Body of pancreas (tissue), 4 donors: ENCODE data around the gene CCL2. TPM values are rescaled to one million over a fixed set of nuclear protein-coding genes. Genes with fewer than 3 reads are reported as not detected.

Source experiments
- ATAC-seq: fragments of 150-250 bp; one replicate; pipeline ENCODE4 v1.9.1; 2016
- DNase-seq, 4 donors: peaks; one replicate each; pipeline ENCODE4 v3.0.0-alpha.2; 2019
- H3K27ac ChIP-seq, 4 donors: fragments of 200-600 bp; sonication (generic); 1 replicate in 3 of 4; 2 replicates in 1 of 4; pipeline versions ENCODE4 v1.5.1 to v1.6.1; 2016 to 2019; ENCODE audit warnings: mild to moderate bottlenecking in 1 of 4, mixed read lengths in 1 of 4, moderate library complexity in 1 of 4
- H3K27me3 ChIP-seq, 2 donors: fragments of 200-600 bp; sonication (generic); one replicate each; pipeline ENCODE4 v1.6.0; 2016; ENCODE audit warnings: mild to moderate bottlenecking in 1 of 2
- H3K36me3 ChIP-seq, 2 donors: fragments of 200-600 bp; sonication (generic); replicated peaks in 1 of 2; 2 replicates each; pipeline ENCODE4 v1.5.1; 2016; ENCODE audit warnings: low read depth in 2 of 2; ENCODE audit not compliant: insufficient read depth in 1 of 2
- H3K4me1 ChIP-seq: fragments of 200-600 bp; sonication (generic); one replicate; pipeline ENCODE4 v1.6.0; 2016
- H3K4me3 ChIP-seq, 2 donors: fragments of 200-600 bp; sonication (generic); 1 replicate in 1 of 2; 2 replicates in 1 of 2; pipeline ENCODE4 v1.5.1; 2016 to 2019
- H3K9me3 ChIP-seq, 3 donors: fragments of 200-600 bp; sonication (generic); 1 replicate in 2 of 3; 2 replicates in 1 of 3; pipeline ENCODE4 v1.5.1; 2016
- CTCF ChIP-seq, 7 experiments: fragments of 450-650 bp in 4 of 7; fragments of 200-600 bp in 3 of 7; sonication (generic) in 3 of 7; IDR thresholded peaks; one replicate each; pipeline ENCODE4 v1.5.1; 2016 to 2019; ENCODE audit warnings: antibody characterized with exemption in 7 of 7
- POLR2A ChIP-seq, 3 donors: fragments of 450-650 bp; IDR thresholded peaks; one replicate each; pipeline ENCODE4 v1.6.1; 2016; ENCODE audit warnings: antibody characterized with exemption in 3 of 3, mild to moderate bottlenecking in 2 of 3
- WGBS, 2 donors: methylation state at CpG; one replicate each; pipeline ENCODE4 v1.1.5; 2017; 5-methylcytosine and 5-hydroxymethylcytosine counted together
- intact Hi-C: fragments of 100-400 bp; cut with DNase I; formaldehyde crosslinking; loops from one replicate; pipeline ENCODE4 v1.15.1; 2023
- total RNA-seq, 2 donors: library from RNA; depleted of rRNA; stranded (reverse); fragments of >200 nt; gene quantifications; one replicate each; pipeline ENCODE4 v1.1.0, GENCODE V29; 2016

Gene CCL2
- total RNA-seq, 2 donors from 2014 or later, result 34.0 to 49.8 TPM

DNA sequence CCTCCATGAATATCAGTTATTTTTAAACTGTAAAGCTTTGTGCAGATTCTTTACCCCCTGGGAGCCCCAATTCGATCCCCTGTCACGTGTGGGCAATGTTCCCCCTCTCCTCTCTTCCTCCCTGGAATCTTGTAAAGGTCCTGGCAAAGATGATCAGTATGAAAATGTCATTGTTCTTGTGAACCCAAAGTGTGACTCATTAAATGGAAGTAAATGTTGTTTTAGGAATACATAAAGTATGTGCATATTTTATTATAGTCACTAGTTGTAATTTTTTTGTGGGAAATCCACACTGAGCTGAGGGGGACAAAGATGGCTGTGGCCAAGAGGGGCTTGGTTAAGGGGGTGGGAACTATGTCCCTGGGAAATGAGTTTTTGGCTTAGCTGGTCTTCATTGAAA is 32.8 kb downstream of the CCL2 start:
- no peak overlapping the region for H3K4me3 ChIP-seq
- no peaks in the 10 kb centered on the region for H3K9me3 ChIP-seq
- H3K4me1 ChIP-seq, result no peaks in the 10 kb centered on the region
- TF ChIP-seq POLR2A (IDR thresholded peaks at IDR 0.05), result no peak
- TF ChIP-seq CTCF (IDR thresholded peaks at IDR 0.05), result no peak
- intact Hi-C loops, result no loop called here
- H3K27me3 ChIP-seq, result no peaks in the 10 kb centered on the region
- DNase-seq (no peak), ATAC-seq (no peak)
- H3K36me3 ChIP-seq, result no peaks in the 10 kb centered on the region
- no peak overlapping the region for H3K27ac ChIP-seq
- WGBS, 2 donors, result 33 to 36% methylated on average over 2 of the region's 2 CpGs

GRCh38 chr17:34290586-34290985 is 35.5 kb downstream of the CCL2 start:
- Histone ChIP-seq H3K9me3 (no peaks in the 10 kb centered on the region), H3K4me3 (no peak overlapping the region), H3K27ac (no peak overlapping the region), H3K27me3 (no peaks in the 10 kb centered on the region), H3K4me1 (no peaks in the 10 kb centered on the region), H3K36me3 (no peaks in the 10 kb centered on the region)
- WGBS, 2 donors, result 62 to 64% methylated on average over 4 of the region's 4 CpGs
- TF ChIP-seq POLR2A (IDR thresholded peaks at IDR 0.05), result no peak
- TF ChIP-seq CTCF (IDR thresholded peaks at IDR 0.05), result no peak
- no peak for ATAC-seq
- DNase-seq, result no peak
- intact Hi-C loops, result no loop called here

DNA sequence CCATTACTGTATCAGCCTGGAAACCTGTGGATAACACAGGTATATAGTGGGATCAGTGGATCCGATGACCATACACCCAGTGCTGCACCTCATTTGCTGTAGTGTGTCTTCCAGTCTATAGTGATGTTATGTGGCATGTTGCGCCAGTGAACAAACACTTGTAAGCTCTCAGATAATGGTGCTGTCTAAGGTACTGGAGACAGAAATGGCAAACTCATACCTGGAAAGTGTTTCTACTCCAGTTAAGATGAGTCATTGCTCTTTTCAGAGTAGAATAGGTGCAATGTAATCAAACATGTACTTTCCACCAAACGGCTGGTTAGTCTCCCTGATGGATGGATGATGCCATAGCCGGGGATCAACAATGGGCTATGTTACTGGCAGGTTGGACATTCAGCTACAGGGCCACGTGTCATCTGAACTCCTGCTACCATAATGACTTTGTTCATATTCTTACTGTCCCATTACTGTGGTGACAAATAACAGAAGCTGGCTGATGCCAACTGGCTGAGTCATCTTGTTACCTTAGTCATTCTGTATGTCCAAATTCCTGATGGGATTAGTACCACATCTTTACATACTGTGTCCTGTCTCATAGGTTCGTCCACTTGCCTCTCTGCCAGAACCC is 36.8 kb downstream of the CCL2 start:
- Histone ChIP-seq H3K27ac (no peak overlapping the region), H3K4me1 (no peaks in the 10 kb centered on the region), H3K4me3 (no peak overlapping the region), H3K27me3 (no peaks in the 10 kb centered on the region), H3K9me3 (no peaks in the 10 kb centered on the region), H3K36me3 (no peaks in the 10 kb centered on the region)
- TF ChIP-seq POLR2A (IDR thresholded peaks at IDR 0.05) (no peak), CTCF (IDR thresholded peaks at IDR 0.05) (no peak)
- WGBS, 2 donors, result 69 to 75% methylated on average over 6 of the region's 6 CpGs
- ATAC-seq (no peak), DNase-seq (no peak)
- intact Hi-C loops, result no loop called here

DNA sequence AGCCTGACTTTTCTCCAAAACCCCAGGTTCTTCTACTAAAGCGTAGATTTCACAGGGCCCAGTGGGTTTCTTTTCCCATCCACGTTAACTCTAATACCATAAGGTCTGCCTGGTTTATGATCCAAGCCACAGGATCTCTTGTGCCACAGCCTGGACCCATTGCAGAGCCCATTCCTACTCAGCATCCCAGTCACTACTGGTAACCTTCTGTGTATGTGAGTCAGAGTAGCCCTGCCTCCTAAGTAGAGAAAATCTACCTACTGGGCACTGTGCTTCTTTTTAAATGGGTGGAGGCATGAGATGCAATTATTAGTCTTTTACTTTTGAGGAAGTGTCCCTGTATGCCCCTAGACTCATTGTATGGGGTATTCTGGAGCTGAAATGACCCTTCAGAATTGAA is 43.9 kb downstream of the CCL2 start:
- no peak for TF ChIP-seq POLR2A (IDR thresholded peaks at IDR 0.05)
- no peak for TF ChIP-seq CTCF (IDR thresholded peaks at IDR 0.05)
- H3K27ac ChIP-seq, result no peak overlapping the region
- 81% methylated on average over 2 of the region's 2 CpGs for WGBS, 2 donors

DNA sequence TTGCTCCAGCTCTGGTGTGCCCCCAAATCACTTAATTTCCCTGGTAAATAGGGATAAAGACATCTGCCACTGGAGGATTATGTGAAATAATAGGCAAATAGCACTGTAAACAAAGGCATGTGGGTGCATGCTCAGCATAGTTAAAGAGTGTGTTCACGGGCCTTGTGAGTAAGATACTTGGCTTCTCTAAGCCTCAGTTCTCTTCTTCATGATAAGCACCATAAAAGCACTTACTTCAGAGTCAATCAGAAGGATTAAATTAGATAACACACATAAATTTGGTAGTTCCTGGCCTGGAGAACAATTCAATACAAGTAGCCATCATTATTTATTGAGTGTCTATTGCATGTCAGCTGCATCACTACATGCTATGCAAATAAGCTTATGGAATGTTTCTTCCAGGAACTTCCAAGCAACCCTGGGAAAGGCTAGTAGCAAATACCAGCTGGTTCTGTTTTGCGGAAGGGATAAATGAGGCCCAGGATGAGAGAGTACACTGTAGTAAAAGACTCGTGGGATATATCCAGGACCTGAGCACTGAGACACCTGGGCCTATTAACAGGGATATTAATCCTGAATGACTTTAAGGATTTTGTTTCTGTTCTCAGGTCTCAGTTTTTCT is 45.0 kb downstream of the CCL2 start:
- WGBS, 2 donors, result 69 to 82% methylated on average over 3 of the region's 3 CpGs

More for the DNA sequence above, 43.9 kb downstream of the CCL2 start:
- intact Hi-C loops, result no loop called here
- DNase-seq (no peak), ATAC-seq (no peak)
- no peaks in the 10 kb centered on the region for H3K9me3 ChIP-seq
- no peaks in the 10 kb centered on the region for H3K36me3 ChIP-seq
- no peaks in the 10 kb centered on the region for H3K27me3 ChIP-seq
- no peak overlapping the region for H3K4me3 ChIP-seq
- H3K4me1 ChIP-seq, result no peaks in the 10 kb centered on the region

More for the DNA sequence above, 45.0 kb downstream of the CCL2 start:
- H3K9me3 ChIP-seq, result no peaks in the 10 kb centered on the region
- no peak overlapping the region for H3K4me3 ChIP-seq
- no peak for TF ChIP-seq CTCF (IDR thresholded peaks at IDR 0.05)
- no peak for TF ChIP-seq POLR2A (IDR thresholded peaks at IDR 0.05)
- H3K27ac ChIP-seq, result no peak overlapping the region
- DNase-seq, result no peak
- no peaks in the 10 kb centered on the region for H3K27me3 ChIP-seq
- no peaks in the 10 kb centered on the region for H3K4me1 ChIP-seq
- ATAC-seq, result no peak
- intact Hi-C loops, result loop anchor here (10.0 kb wide), 1 partner anchor 95 kb away; no protein-coding TSS in a partner anchor
- H3K36me3 ChIP-seq, result no peaks in the 10 kb centered on the region
